A549 (cell line): Measurements from ENCODE around the gene TBCK. TPM values are rescaled to one million over a fixed set of nuclear protein-coding genes. Genes with fewer than 3 reads are reported as not detected.
"Not testable (repeated sequence)": the region's sequence is repeated elsewhere in the genome, so short reads cannot be mapped to it uniquely, and the experiment has no call there.

ENCODE experiments used
- ATAC-seq, 2 experiments: fragments of 200-7000 bp in 1 of 2; fragments of >200 bp in 1 of 2; cut with Nextera tagmentation in 1 of 2; cut with Tn5 transposase in 1 of 2; 3 replicates each; pipeline versions ENCODE4 v1.8.0 to v1.9.1; 2018 to 2020; ENCODE audit warnings: mild to moderate bottlenecking in 1 of 2, moderate library complexity in 1 of 2
- CTCF ChIA-PET: fragments of 300-600 bp; sonication (Branson Sonifier 250); formaldehyde crosslinking; extraction: SDS; loops from one replicate; lab custom pipeline; 2021; ENCODE audit warnings: antibody characterized with exemption, inconsistent platforms; lab: Yijun Ruan, JAX
- POLR2A ChIA-PET: fragments of 350-600 bp; formaldehyde crosslinking; extraction: SDS; loops from one replicate; lab custom pipeline; 2021; ENCODE audit warnings: antibody characterized with exemption, inconsistent platforms; lab: Yijun Ruan, JAX
- DNase-seq, 2 experiments: peaks; one replicate each; pipeline versions ENCODE4 v3.0.0 to v3.0.0-alpha.2; 2011 to 2016; ENCODE audit warnings: low read depth in 1 of 2, low spot score in 1 of 2
- FAIRE-seq: peaks from 2 replicates; lab custom pipeline; 2011; peaks lifted over from hg19 to GRCh38; lab: Jason Lieb, UNC
- H3K27ac ChIP-seq, 2 experiments: fragments of >200 bp; sonication (Bioruptor Twin); formaldehyde crosslinking; 3 replicates each; pipeline ENCODE4 v1.5.1; 2016 to 2017
- H3K4me1 ChIP-seq: fragments of >200 bp; sonication (Bioruptor Twin); formaldehyde crosslinking; 3 replicates; pipeline ENCODE4 v1.6.1; 2016
- H3K4me2 ChIP-seq: fragments of >200 bp; sonication (Bioruptor Twin); formaldehyde crosslinking; 3 replicates; pipeline ENCODE4 v1.6.1; 2016
- H3K4me3 ChIP-seq: fragments of >200 bp; sonication (Bioruptor Twin); formaldehyde crosslinking; 3 replicates; pipeline ENCODE4 v1.5.1; 2016
- H3K9me3 ChIP-seq: fragments of >200 bp; sonication (Bioruptor Twin); formaldehyde crosslinking; 3 replicates; pipeline ENCODE4 v1.6.1; 2016
- CBX2 ChIP-seq: fragments of 200-600 bp; sonication (generic); IDR thresholded peaks from 2 replicates; pipeline ENCODE4 v1.6.1; 2016; ENCODE audit warnings: low read depth, mild to moderate bottlenecking, borderline replicate concordance
- CBX8 ChIP-seq: fragments of 200-600 bp; sonication (generic); IDR thresholded peaks from 2 replicates; pipeline ENCODE4 v1.6.1; 2016
- FOSB ChIP-seq: fragments of 250-450 bp; sonication (Bioruptor Pico); IDR thresholded peaks from 2 replicates; pipeline ENCODE4 v1.5.0; 2020; ENCODE audit warnings: mild to moderate bottlenecking, moderate library complexity
- FOXS1 ChIP-seq: fragments of 250-450 bp; sonication (Bioruptor Pico); IDR thresholded peaks from 2 replicates; pipeline ENCODE4 v1.5.0; 2020; ENCODE audit warnings: mild to moderate bottlenecking, moderate library complexity
- GATA3 ChIP-seq: IDR thresholded peaks from 2 replicates; pipeline ENCODE4 v1.6.1; 2012; ENCODE audit warnings: borderline replicate concordance
- HOXA7 ChIP-seq: fragments of 250-450 bp; sonication (Bioruptor Pico); IDR thresholded peaks from 2 replicates; pipeline ENCODE4 v1.5.0; 2020; ENCODE audit warnings: mild to moderate bottlenecking, moderate library complexity
- HOXB13 ChIP-seq: fragments of 250-450 bp; sonication (Bioruptor Pico); IDR thresholded peaks from 2 replicates; pipeline ENCODE4 v1.5.0; 2020; ENCODE audit warnings: low read depth, mild to moderate bottlenecking, moderate library complexity
- JUNB ChIP-seq: fragments of >200 bp; sonication (Bioruptor Twin); formaldehyde crosslinking; IDR thresholded peaks from 2 replicates; pipeline ENCODE4 v1.6.1; 2016
- KDM1A ChIP-seq: fragments of 200-600 bp; sonication (generic); IDR thresholded peaks from 2 replicates; pipeline ENCODE4 v1.6.1; 2016; ENCODE audit warnings: low read depth, mild to moderate bottlenecking
- KDM5A ChIP-seq: fragments of 200-600 bp; sonication (generic); IDR thresholded peaks from 2 replicates; pipeline ENCODE4 v1.6.1; 2016; ENCODE audit warnings: antibody characterized with exemption, mild to moderate bottlenecking
- MAZ ChIP-seq: fragments of 150-350 bp; IDR thresholded peaks from 2 replicates; pipeline ENCODE4 v1.6.1; 2014; ENCODE audit warnings: antibody characterized with exemption, low read depth, low read length, borderline replicate concordance
- RFX5 ChIP-seq: fragments of 450-650 bp; IDR thresholded peaks from 2 replicates; pipeline ENCODE4 v1.7.1; 2014; ENCODE audit warnings: antibody characterized with exemption, mild to moderate bottlenecking, moderate library complexity
- WGBS: methylation state at CpG from one replicate; pipeline ENCODE4 v1.1.6; 2017; ENCODE audit errors: missing lambda C conversion rate; 5-methylcytosine and 5-hydroxymethylcytosine counted together
- polyA plus RNA-seq, 4 experiments: library from polyadenylated mRNA; depleted of rRNA in 3 of 4; stranded (reverse); fragments of >200 nt; fragmentation: RNase III in 1 of 4; extraction: RNeasy Plus Mini Kit Qiagen cat#74134 plus additional on column Dnase treatment in 1 of 4; gene quantifications; 2 replicates in 3 of 4; 3 replicates in 1 of 4; pipeline ENCODE4 v1.2.3, GENCODE V29; 2011 to 2017
- TF ChIP-seq, protein P1 (sequence below): IDR thresholded peaks from 2 replicates; pipeline ENCODE4 v1.6.1; 2012; ENCODE audit warnings: low read depth, borderline replicate concordance
- TF ChIP-seq, protein P2 (sequence below): fragments of 200-600 bp; sonication (generic); IDR thresholded peaks from 2 replicates; pipeline ENCODE4 v1.6.1; 2016; ENCODE audit warnings: antibody characterized with exemption, mild to moderate bottlenecking, moderate library complexity
- TF ChIP-seq, protein P3 (sequence below): fragments of >200 bp; sonication (Bioruptor Twin); formaldehyde crosslinking; IDR thresholded peaks from 3 replicates; pipeline ENCODE4 v1.6.1; 2016
- TF ChIP-seq, protein P4 (sequence below): fragments of 450-650 bp; IDR thresholded peaks from 2 replicates; pipeline ENCODE4 v1.6.1; 2014; ENCODE audit warnings: antibody characterized with exemption
- TF ChIP-seq, protein P5 (sequence below): fragments of 150-350 bp; IDR thresholded peaks from 2 replicates; pipeline ENCODE4 v1.6.1; 2014; ENCODE audit warnings: low read depth, mild to moderate bottlenecking, low read length

The TBCK gene
- polyA plus RNA-seq, 2 of the 4 experiments (the other 2 are of a cell fraction) = 3.9 to 18.4 TPM

GRCh38 chr4:106114270-106114669 lies 201.7 kb downstream of the TBCK start:
- TF ChIP-seq KDM5A = no peak
- TF ChIP-seq, protein P1, sequence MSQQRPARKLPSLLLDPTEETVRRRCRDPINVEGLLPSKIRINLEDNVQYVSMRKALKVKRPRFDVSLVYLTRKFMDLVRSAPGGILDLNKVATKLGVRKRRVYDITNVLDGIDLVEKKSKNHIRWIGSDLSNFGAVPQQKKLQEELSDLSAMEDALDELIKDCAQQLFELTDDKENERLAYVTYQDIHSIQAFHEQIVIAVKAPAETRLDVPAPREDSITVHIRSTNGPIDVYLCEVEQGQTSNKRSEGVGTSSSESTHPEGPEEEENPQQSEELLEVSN = no peak
- TF ChIP-seq, protein P2, sequence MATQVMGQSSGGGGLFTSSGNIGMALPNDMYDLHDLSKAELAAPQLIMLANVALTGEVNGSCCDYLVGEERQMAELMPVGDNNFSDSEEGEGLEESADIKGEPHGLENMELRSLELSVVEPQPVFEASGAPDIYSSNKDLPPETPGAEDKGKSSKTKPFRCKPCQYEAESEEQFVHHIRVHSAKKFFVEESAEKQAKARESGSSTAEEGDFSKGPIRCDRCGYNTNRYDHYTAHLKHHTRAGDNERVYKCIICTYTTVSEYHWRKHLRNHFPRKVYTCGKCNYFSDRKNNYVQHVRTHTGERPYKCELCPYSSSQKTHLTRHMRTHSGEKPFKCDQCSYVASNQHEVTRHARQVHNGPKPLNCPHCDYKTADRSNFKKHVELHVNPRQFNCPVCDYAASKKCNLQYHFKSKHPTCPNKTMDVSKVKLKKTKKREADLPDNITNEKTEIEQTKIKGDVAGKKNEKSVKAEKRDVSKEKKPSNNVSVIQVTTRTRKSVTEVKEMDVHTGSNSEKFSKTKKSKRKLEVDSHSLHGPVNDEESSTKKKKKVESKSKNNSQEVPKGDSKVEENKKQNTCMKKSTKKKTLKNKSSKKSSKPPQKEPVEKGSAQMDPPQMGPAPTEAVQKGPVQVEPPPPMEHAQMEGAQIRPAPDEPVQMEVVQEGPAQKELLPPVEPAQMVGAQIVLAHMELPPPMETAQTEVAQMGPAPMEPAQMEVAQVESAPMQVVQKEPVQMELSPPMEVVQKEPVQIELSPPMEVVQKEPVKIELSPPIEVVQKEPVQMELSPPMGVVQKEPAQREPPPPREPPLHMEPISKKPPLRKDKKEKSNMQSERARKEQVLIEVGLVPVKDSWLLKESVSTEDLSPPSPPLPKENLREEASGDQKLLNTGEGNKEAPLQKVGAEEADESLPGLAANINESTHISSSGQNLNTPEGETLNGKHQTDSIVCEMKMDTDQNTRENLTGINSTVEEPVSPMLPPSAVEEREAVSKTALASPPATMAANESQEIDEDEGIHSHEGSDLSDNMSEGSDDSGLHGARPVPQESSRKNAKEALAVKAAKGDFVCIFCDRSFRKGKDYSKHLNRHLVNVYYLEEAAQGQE = no peak
- no peak for TF ChIP-seq CBX2
- no peak for TF ChIP-seq FOXS1 (CRISPR knock-in tag)
- no peak for TF ChIP-seq JUNB
- no peak for TF ChIP-seq KDM1A
- TF ChIP-seq, protein P3, sequence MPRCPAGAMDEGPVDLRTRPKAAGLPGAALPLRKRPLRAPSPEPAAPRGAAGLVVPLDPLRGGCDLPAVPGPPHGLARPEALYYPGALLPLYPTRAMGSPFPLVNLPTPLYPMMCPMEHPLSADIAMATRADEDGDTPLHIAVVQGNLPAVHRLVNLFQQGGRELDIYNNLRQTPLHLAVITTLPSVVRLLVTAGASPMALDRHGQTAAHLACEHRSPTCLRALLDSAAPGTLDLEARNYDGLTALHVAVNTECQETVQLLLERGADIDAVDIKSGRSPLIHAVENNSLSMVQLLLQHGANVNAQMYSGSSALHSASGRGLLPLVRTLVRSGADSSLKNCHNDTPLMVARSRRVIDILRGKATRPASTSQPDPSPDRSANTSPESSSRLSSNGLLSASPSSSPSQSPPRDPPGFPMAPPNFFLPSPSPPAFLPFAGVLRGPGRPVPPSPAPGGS = no peak
- TF ChIP-seq RFX5 = no peak
- no peak for TF ChIP-seq HOXA7 (CRISPR knock-in tag)
- TF ChIP-seq HOXB13 = no peak
- no peak for TF ChIP-seq FOSB
- no peak for TF ChIP-seq MAZ
- TF ChIP-seq GATA3 = no peak
- TF ChIP-seq, protein P4, sequence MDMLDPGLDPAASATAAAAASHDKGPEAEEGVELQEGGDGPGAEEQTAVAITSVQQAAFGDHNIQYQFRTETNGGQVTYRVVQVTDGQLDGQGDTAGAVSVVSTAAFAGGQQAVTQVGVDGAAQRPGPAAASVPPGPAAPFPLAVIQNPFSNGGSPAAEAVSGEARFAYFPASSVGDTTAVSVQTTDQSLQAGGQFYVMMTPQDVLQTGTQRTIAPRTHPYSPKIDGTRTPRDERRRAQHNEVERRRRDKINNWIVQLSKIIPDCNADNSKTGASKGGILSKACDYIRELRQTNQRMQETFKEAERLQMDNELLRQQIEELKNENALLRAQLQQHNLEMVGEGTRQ = no peak
- TF ChIP-seq CBX8 = no peak
- TF ChIP-seq, protein P5, sequence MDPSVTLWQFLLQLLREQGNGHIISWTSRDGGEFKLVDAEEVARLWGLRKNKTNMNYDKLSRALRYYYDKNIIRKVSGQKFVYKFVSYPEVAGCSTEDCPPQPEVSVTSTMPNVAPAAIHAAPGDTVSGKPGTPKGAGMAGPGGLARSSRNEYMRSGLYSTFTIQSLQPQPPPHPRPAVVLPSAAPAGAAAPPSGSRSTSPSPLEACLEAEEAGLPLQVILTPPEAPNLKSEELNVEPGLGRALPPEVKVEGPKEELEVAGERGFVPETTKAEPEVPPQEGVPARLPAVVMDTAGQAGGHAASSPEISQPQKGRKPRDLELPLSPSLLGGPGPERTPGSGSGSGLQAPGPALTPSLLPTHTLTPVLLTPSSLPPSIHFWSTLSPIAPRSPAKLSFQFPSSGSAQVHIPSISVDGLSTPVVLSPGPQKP = no peak
- TF ChIP-seq, all 56 proteins: peak for 0
- WGBS = 75% methylated on average over 8 of the region's 8 CpGs
- no peak for ATAC-seq
- Histone ChIP-seq H3K4me3 (no peak overlapping the region), H3K9me3 (no peaks in the 10 kb centered on the region), H3K27ac (no peak overlapping the region), H3K4me1 (no peaks in the 10 kb centered on the region), H3K4me2 (no peak overlapping the region)
- no peak for DNase-seq
- ChIA-PET CTCF (no interaction called here), POLR2A (no interaction called here)
- FAIRE-seq = no peak

GRCh38 chr4:106111778-106112469 lies 204.1 kb downstream of the TBCK start:
- FAIRE-seq, CTCF ChIA-PET, H3K4me2 ChIP-seq, H3K4me3 ChIP-seq, H3K9me3 ChIP-seq, DNase-seq, H3K27ac ChIP-seq, H3K4me1 ChIP-seq, POLR2A ChIA-PET, ATAC-seq: not testable (repeated sequence)
- 77% methylated on average over 2 of the region's 2 CpGs for WGBS
